GM19455 (cell line): Measurements from ENCODE around the gene SCGB1D1.

Experiments used
- ATAC-seq: cut with Tn5 transposase; IDR thresholded peaks from one replicate; pipeline ENCODE4 v1.9.1; 2021; ENCODE audit not compliant: unreplicated experiment

SCGB1D1 gene

DNA sequence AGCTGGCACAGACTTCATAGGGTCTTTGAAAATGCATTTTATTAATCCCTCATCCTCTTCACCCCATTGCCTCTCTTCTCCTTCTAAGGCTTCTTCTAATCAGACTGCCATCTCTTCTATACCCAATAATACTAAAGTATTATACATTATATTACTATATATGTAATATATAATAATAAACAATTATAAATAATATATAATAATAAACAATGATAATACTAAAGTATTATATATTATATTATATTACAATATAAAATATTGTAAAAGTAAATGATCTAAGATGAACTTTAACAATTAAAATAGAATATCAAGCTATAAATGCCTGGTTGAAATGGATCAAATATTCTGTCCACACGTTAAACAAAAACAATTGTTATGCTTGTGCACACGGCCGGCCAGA, 31.5 kb downstream of the SCGB1D1 start:
- ATAC-seq = no peak

DNA sequence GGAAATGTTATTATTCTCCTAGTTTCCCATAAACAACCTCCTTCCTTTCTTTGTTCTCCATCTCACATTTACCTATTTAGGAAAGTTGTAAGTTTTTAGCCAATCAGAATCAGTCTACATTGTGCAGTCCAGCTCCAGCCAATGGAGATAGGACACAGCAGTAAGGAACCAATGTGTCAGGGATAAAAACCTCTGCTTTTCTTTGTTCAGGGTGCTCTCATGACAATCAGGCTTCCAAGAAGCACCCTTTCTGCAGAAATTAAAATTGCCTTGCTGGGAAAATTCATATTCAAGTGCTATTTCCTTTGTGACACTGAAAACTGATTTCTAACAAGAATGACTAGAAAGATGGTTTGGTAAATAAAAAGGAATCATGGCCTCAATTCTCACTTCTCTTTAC, 33.1 kb downstream of the SCGB1D1 start:
- no peak for ATAC-seq

DNA sequence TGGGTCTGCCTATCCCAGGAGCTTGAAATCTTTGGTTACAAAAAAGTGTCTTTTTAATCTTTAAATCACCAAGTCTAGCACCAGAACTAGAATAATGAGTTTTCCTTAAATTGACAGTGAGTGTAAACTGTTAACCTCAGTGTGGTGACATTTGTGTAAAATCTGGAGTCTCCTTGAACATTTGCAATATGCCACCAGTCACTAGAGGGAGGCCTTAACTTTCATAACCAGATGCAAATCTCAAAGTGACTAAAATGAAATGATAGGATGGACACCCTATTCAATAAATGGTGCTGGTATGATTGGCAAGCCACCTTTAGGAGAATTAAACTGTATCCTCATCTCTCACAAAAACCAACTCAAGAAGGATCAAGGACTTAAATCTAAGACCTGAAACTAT, 43.7 kb downstream of the SCGB1D1 start:
- no peak for ATAC-seq

DNA sequence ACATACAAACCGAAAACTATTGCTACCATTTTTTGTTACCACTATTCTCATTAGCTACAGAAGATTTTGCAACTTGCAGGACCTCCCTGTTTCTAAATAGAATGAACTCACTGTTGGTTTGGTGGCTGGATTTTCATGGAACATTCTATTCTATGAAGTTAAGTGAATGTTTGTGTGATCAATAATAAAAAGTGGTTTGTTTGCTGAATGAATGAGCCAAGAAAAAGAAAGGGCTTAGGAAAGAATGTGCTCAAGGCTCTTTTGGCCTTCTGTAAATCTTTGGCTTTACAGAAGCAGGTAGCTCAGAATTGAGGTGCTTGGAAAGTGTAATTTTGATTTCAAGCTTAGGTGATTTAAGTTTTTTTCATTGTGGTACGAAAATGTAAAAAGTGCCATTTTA, 46.2 kb downstream of the SCGB1D1 start:
- ATAC-seq = no peak

DNA sequence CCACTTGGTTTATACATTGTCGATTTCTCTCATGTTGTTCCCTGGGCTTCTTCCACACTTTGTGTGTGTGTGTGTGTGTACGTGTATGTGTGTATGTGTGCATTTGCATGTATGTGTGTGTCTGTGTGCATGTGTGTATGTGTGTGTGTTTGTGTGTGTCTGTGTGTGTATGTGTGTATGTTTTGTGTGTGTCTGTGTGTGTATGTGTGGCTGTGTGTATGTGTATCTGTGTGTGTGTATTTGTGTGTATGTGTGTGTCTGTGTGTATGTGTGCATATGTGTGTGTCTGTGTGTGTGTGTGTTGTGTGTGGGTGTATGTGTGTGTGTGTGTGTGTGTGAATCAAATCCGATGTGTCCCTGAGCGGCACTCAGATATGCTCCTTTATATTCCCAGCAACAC, 47.5 kb downstream of the SCGB1D1 start:
- no peak for ATAC-seq

DNA sequence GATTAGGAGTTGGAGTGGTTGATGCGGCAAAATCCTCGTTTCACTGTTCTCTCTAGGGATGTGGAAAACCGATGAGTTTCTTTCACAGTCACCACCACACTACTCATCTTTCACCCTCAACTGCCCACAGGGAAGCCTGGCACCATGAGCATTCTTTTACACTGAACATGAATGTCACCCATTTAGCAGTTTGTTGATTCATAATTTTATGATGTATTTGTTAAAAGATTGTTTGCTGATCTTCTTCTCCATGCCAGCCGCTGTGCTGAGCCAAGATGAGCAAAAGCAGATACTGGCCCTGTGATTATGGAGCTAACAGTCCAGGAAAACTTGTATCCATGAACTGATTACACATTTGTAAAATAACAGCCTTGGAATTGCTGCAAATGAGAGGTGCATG, 48.1 kb downstream of the SCGB1D1 start:
- ATAC-seq = no peak

DNA sequence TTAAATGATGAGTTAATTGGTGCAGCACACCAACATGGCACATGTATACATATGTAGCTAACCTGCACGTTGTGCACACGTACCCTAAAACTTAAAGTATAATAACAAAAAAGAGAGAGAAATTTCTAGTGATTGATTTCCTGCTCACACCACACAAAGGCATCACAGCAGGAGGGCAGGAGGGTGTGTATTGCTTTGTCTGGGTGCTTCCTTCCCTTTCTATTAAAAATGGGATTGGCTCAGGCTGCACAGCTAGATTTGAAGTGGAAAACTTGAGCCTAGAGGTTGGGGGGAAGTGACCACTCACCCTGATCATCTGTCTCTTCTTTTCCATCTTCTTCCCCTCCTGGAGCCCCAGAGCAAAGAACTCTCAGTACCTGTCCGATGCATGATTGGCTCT, 51.1 kb downstream of the SCGB1D1 start:
- no peak for ATAC-seq

DNA sequence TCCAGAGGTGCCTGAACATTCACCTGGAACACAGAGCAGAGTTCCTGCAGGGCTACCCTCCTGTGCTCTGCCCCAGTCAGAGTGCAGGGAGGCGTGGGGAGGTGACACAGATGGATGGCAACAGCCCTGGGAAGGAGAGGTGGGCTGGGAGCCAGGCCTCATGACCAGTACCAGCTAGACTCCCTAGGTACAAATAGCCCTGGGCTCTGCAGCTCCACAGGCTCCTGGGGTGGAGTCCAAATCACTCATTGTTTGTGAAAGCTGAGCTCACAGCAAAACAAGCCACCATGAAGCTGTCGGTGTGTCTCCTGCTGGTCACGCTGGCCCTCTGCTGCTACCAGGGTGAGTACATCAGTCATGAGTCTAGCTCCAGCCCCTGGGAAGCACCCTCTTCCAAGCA, 52.0 kb downstream of the SCGB1D1 start, which contains the start of gene SCGB1D2:
SCGB1D2 (plus strand) TSS at position 219 of the 400 bp plus-strand sequence; CDS start at position 288, 69 bp downstream.
- ATAC-seq = no peak
